H1 (cell line): ENCODE data around the gene MRPL54. TPM values are rescaled to one million over a fixed set of nuclear protein-coding genes. Genes with fewer than 3 reads are reported as not detected.

ENCODE experiments used
- BCL11A ChIP-seq, 2 experiments: IDR thresholded peaks; one replicate each; pipeline ENCODE4 v1.6.1; 2011; ENCODE audit warnings: low read depth in 2 of 2, low read length in 2 of 2, mild to moderate bottlenecking in 2 of 2
- HDAC6 ChIP-seq: IDR thresholded peaks from one replicate; pipeline ENCODE4 v1.7.1; 2012; ENCODE audit warnings: low read depth, mild to moderate bottlenecking, inconsistent platforms, low read length, moderate library complexity
- JUN ChIP-seq: IDR thresholded peaks from 2 replicates; pipeline ENCODE4 v1.6.1; 2011; ENCODE audit warnings: low read depth, mild to moderate bottlenecking, improper control_type of control experiment, low read length
- RXRA ChIP-seq: IDR thresholded peaks from 2 replicates; pipeline ENCODE4 v1.6.1; 2011; ENCODE audit warnings: low read depth, mild to moderate bottlenecking, low read length, moderate library complexity; ENCODE audit not compliant: insufficient read depth
- SP2 ChIP-seq: IDR thresholded peaks from 2 replicates; pipeline ENCODE4 v1.6.1; 2012; ENCODE audit warnings: mild to moderate bottlenecking, low read length, inconsistent platforms
- ZNF274 ChIP-seq: IDR thresholded peaks from 2 replicates; pipeline ENCODE4 v1.7.0; 2012; ENCODE audit warnings: low read length, borderline replicate concordance; ENCODE audit errors: extremely low read depth
- polyA plus RNA-seq, 7 experiments: library from polyadenylated mRNA; depleted of rRNA in 3 of 7; stranded (reverse) in 5 of 7; unstranded in 2 of 7; fragments of >200 nt in 5 of 7; fragments of 200-250 nt in 2 of 7; gene quantifications; 1 replicate in 5 of 7; 2 replicates in 1 of 7; 4 replicates in 1 of 7; pipeline versions ENCODE4 v1.2.1 to v1.2.3, GENCODE V29; 2011 to 2013; ENCODE audit warnings: missing spikeins in 2 of 7, mixed read lengths in 2 of 7
- total RNA-seq: library from RNA; stranded (reverse); fragmentation: NEBNext Ultra II Directional; extraction: Animal tissue kit (Norgen Biotek cat#: 25700); gene quantifications from 2 replicates; pipeline ENCODE4 v1.2.1, GENCODE V29; 2021

Gene MRPL54
- total and polyA plus RNA-seq, 2 of the 8 experiments (the other 6 are each of a cell fraction or from before 2014, with no cell fraction given): 63.8 to 72.8 TPM

DNA sequence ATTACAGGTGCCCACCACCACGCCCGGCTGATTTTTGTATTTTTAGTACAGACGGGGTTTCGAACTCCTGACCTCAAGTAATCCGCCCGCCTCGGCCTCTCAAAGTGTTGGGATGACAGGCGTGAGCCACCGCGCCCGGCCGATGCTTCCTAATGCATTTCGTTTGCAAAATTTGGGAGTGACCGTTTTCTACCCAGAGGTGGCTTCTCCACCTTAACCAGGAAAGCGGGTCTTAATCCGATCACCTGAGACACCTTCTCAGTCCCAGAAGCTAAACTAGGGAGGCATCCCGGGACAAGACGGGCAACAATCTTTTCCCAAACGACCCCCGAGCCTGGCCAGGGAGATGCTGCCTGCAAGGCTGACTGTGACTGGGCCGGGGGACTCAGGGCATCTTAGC lies 38.5 kb downstream of the MRPL54 start (continued):
- TF ChIP-seq RXRA (no peak), SP2 (no peak), HDAC6 (no peak), BCL11A (IDR thresholded peaks at IDR 0.05; ENCODE audit: low read depth in 2 of 2, low read length in 2 of 2) (no peak), JUN (no peak), ZNF274 (no peak)
